ENCODE measurements around the gene PRLHR. TPM values are rescaled to one million over a fixed set of nuclear protein-coding genes. Genes with fewer than 3 reads are reported as not detected.

PRLHR gene
- total and polyA plus RNA-seq, 10 donors = not detected

DNA sequence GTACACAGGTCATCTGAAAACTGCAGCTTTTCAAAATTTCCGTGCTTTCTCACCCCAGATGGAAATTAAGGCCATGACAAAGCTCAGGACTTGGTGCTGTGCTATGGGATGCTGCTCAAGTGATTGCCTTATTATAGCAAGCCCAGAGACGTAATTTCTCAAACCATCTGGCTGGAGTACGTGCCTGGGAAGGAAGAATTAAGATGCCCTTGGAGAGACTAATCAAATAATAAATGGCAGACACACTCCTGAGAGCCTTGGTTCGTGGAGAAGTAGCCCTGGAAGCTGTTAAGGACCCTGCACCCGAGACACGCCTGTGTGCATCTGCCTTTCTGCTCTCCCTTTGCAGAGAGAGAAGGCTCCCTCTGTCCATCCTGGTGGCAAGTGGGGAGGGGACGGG, 38.3 kb upstream of the PRLHR start:
- H3K27ac ChIP-seq = no peak overlapping the region
- H3K4me1 ChIP-seq = no peaks in the 10 kb centered on the region
- 65 to 75% (median 71%) methylated on average over 7 of the region's 7 CpGs for WGBS, 5 donors
- intact Hi-C loops (cut with DNase I; ENCODE audit: low total_unique reads) = no loop called here
- H3K4me3 ChIP-seq = no peak overlapping the region
- no peaks in the 10 kb centered on the region for H3K9me3 ChIP-seq
- no peaks in the 10 kb centered on the region for H3K36me3 ChIP-seq
- DNase-seq = no peak
- H3K27me3 ChIP-seq (replicated peaks in 1 of 7) = peaks cover 0 to 11% (median 0%) of the 10 kb centered on the region in 7 donors
- TF ChIP-seq POLR2A (IDR thresholded peaks at IDR 0.05) (no peak), POLR2AphosphoS5 (IDR thresholded peaks at IDR 0.05) (no peak)
- TF ChIP-seq, protein P1, sequence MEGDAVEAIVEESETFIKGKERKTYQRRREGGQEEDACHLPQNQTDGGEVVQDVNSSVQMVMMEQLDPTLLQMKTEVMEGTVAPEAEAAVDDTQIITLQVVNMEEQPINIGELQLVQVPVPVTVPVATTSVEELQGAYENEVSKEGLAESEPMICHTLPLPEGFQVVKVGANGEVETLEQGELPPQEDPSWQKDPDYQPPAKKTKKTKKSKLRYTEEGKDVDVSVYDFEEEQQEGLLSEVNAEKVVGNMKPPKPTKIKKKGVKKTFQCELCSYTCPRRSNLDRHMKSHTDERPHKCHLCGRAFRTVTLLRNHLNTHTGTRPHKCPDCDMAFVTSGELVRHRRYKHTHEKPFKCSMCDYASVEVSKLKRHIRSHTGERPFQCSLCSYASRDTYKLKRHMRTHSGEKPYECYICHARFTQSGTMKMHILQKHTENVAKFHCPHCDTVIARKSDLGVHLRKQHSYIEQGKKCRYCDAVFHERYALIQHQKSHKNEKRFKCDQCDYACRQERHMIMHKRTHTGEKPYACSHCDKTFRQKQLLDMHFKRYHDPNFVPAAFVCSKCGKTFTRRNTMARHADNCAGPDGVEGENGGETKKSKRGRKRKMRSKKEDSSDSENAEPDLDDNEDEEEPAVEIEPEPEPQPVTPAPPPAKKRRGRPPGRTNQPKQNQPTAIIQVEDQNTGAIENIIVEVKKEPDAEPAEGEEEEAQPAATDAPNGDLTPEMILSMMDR (IDR thresholded peaks at IDR 0.05 in 8 of 11, conservative IDR thresholded peaks at IDR 0.05 in 3 of 11) = no peak

DNA sequence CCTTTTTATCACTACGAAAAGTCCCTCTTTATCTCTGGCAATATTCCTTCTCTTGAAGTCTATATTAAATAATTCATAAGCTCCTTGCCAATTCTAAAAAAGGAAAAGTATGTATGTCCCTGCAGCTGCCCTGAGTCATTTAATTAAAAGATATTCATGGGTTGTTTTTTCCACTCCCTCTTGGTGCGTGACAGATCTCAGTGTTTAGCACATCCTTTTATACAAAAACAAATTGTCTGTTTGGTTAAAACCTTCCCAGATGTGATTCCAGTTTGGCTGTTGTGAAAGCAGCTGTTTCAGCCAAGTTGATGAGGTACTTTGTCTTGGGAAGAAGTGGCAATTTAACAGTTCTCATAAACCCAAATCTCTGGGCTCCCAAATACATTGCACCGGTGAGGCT, 33.8 kb upstream of the PRLHR start:
- H3K27ac ChIP-seq = peak overlapping the region in 3 of 8 donors; percentile 10 to 44 (median 24)
- TF ChIP-seq, protein P1 (IDR thresholded peaks at IDR 0.05 in 8 of 11, conservative IDR thresholded peaks at IDR 0.05 in 3 of 11) = no peak
- TF ChIP-seq POLR2AphosphoS5 (IDR thresholded peaks at IDR 0.05) = no peak
- no peak for TF ChIP-seq POLR2A (IDR thresholded peaks at IDR 0.05)
- WGBS, 5 donors = 63 to 81% (median 76%) methylated on average over 3 of the region's 3 CpGs
- no peak overlapping the region for H3K4me3 ChIP-seq
- no peaks in the 10 kb centered on the region for H3K4me1 ChIP-seq
- no peaks in the 10 kb centered on the region for H3K9me3 ChIP-seq
- no peak for DNase-seq
- H3K36me3 ChIP-seq = no peaks in the 10 kb centered on the region
- intact Hi-C loops (cut with DNase I; ENCODE audit: low total_unique reads) = no loop called here
- H3K27me3 ChIP-seq (replicated peaks in 1 of 7) = peaks cover 0 to 43% (median 0%) of the 10 kb centered on the region in 7 donors

DNA sequence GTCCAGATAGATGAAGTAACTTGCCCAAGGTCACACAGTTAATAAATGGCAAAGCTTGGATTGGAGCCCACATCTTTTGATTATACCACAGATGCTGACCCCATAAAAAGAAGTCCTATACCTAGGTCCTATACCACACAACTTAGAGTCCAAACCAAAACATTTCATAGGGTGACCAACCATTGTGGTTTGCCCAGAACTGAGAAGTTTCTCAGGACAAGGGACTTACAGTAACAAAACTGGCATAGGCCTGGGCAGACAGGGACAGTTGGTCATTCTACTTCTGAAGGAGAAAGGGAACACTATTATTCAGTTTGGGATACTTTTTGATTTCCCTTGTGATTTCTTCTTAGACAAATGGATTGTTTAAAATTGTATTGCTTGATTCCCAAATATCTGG, 32.9 kb upstream of the PRLHR start:
- DNase-seq = no peak
- Histone ChIP-seq H3K9me3 (no peaks in the 10 kb centered on the region), H3K4me1 (no peaks in the 10 kb centered on the region), H3K27me3 (replicated peaks in 1 of 7) (peaks cover 0 to 43% (median 0%) of the 10 kb centered on the region in 7 donors), H3K4me3 (no peak overlapping the region), H3K36me3 (no peaks in the 10 kb centered on the region), H3K27ac (peak overlapping the region in 1 of 8 donors; percentile 18)
- TF ChIP-seq POLR2AphosphoS5 (IDR thresholded peaks at IDR 0.05) = no peak
- TF ChIP-seq POLR2A (IDR thresholded peaks at IDR 0.05) = no peak
- TF ChIP-seq, protein P1 (IDR thresholded peaks at IDR 0.05 in 8 of 11, conservative IDR thresholded peaks at IDR 0.05 in 3 of 11) = no peak
- intact Hi-C loops (cut with DNase I; ENCODE audit: low total_unique reads) = no loop called here

DNA sequence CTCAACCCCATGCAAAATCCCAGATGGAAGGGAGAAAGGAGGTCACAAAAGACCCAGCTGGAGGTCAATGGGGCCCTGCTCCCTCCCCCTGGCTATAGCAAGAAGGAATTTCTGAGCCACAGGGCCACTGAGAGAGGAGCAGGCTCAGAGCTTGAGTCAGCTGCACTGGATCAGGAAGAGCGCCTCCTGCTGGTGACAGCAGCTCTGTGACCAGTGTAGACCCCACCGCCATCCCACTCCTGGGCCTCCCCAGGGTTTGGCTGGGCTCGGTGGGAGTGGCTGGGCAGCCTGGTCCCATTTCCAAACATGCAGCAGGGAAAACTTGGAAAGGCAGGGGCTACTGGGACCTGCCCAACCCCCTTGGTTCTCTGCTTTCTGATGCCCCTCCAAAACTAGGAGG, 31.5 kb upstream of the PRLHR start:
- Histone ChIP-seq H3K36me3 (no peaks in the 10 kb centered on the region), H3K4me1 (no peaks in the 10 kb centered on the region), H3K27ac (no peak overlapping the region), H3K4me3 (no peak overlapping the region), H3K27me3 (replicated peaks in 1 of 7) (peaks cover 0 to 43% (median 0%) of the 10 kb centered on the region in 7 donors), H3K9me3 (no peaks in the 10 kb centered on the region)
- no peak for DNase-seq
- intact Hi-C loops (cut with DNase I; ENCODE audit: low total_unique reads) = no loop called here
- TF ChIP-seq, protein P1 (IDR thresholded peaks at IDR 0.05 in 8 of 11, conservative IDR thresholded peaks at IDR 0.05 in 3 of 11) = no peak
- TF ChIP-seq POLR2A (IDR thresholded peaks at IDR 0.05) (no peak), POLR2AphosphoS5 (IDR thresholded peaks at IDR 0.05) (no peak)
- 47 to 62% (median 61%) methylated on average over 3 of the region's 3 CpGs; no CpG with 5 or more reads in 1 of the 5 donors for WGBS, 5 donors

All from spleen (tissue), 11 donors.